GM12878 (cell line): ENCODE results near the gene IFNB1. TPM values are rescaled to one million over a fixed set of nuclear protein-coding genes. Genes with fewer than 3 reads are reported as not detected.

Experiments
- JUNB ChIP-seq: IDR thresholded peaks from 2 replicates; pipeline ENCODE4 v1.6.1; 2016; ENCODE audit warnings: antibody characterized with exemption, mild to moderate bottlenecking
- MLLT1 ChIP-seq: fragments of 450-650 bp; IDR thresholded peaks from 2 replicates; pipeline ENCODE4 v1.6.1; 2016; ENCODE audit warnings: mild to moderate bottlenecking
- NFYA ChIP-seq: IDR thresholded peaks from 2 replicates; pipeline ENCODE4 v1.6.1; 2011; ENCODE audit warnings: low read depth, mild to moderate bottlenecking, low read length, improper control_type of control experiment, borderline replicate concordance
- RBBP5 ChIP-seq: fragments of 200-600 bp; sonication (generic); conservative IDR thresholded peaks from 2 replicates; pipeline ENCODE4 v1.6.1; 2016
- SREBF1 ChIP-seq: IDR thresholded peaks from 2 replicates; pipeline ENCODE4 v1.6.1; 2012; ENCODE audit warnings: mild to moderate bottlenecking, low read length
- USF2 ChIP-seq: IDR thresholded peaks from 2 replicates; pipeline ENCODE4 v1.6.1; 2011; ENCODE audit warnings: low read depth, low read length, improper control_type of control experiment, borderline replicate concordance
- ZNF207 ChIP-seq: fragments of 450-650 bp; IDR thresholded peaks from 2 replicates; pipeline ENCODE4 v1.6.1; 2014; ENCODE audit warnings: antibody characterized with exemption, mild to moderate bottlenecking, borderline replicate concordance
- polyA plus RNA-seq, 11 experiments: library from polyadenylated mRNA; depleted of rRNA in 4 of 11; unstranded in 6 of 11; stranded (reverse) in 5 of 11; fragments of >200 nt; fragmentation: Nextera tagmentation in 4 of 11; fragmentation: Illumina TruSeq in 1 of 11; extraction: Ambion mirVana in 4 of 11; extraction: Trizol in 1 of 11; gene quantifications; 1 replicate in 1 of 11; 2 replicates in 10 of 11; pipeline versions ENCODE4 v1.2.1 to v1.2.3, GENCODE V29; 2011 to 2016; ENCODE audit warnings: inconsistent platforms in 2 of 11, missing spikeins in 2 of 11, low read depth in 1 of 11
- small RNA-seq: library from RNA; depleted of rRNA; stranded (forward); fragments of <200 nt; gene quantifications from one replicate; pipeline ENCODE3, GENCODE V24; 2014
- total RNA-seq, 4 experiments: library from RNA; depleted of rRNA in 3 of 4; stranded (reverse); fragments of >200 nt in 3 of 4; fragmentation: Illumina TruSeq in 1 of 4; extraction: Trizol in 1 of 4; gene quantifications; 2 replicates each; pipeline versions ENCODE4 v1.2.1 to v1.2.3, GENCODE V29; 2013 to 2021

The IFNB1 gene
- total and polyA plus RNA-seq, 10 of the 15 experiments (the other 5 are each of a cell fraction or from before 2014, with no cell fraction given), result 0.18 TPM; not detected in 9

GRCh38 chr9:21027295-21027694, 50.4 kb downstream of the IFNB1 start (continued):
- no peak for TF ChIP-seq USF2
- no peak for TF ChIP-seq JUNB
- TF ChIP-seq ZNF207, result no peak
- no peak for TF ChIP-seq MLLT1
- no peak for TF ChIP-seq SREBF1
- no peak for TF ChIP-seq NFYA
- no peak for TF ChIP-seq RBBP5

Small RNA genes within 50 kb of the gene (small RNA-seq; reads per million reads assigned to genes)
- not detected for gene IFNWP4

Other genes starting within 250 kb of the IFNB1 start
Only the 7 nearest of the 10 such genes appear.
- gene HACD4, start 46.3 kb downstream of the IFNB1 start, total RNA-seq (2014; rRNA removed), result 7.5 and 9.5 TPM in 2 replicates
- gene HACD4, start 46.3 kb downstream of the IFNB1 start, total RNA-seq (2014; rRNA removed; fragmentation: Illumina TruSeq; extraction: Trizol), result 7.1 and 7.2 TPM in 2 replicates
- gene HACD4, start 46.3 kb downstream of the IFNB1 start, total RNA-seq (2021), result 5.1 and 5.8 TPM in 2 replicates
- gene HACD4, start 46.3 kb downstream of the IFNB1 start, polyA plus RNA-seq (2011; rRNA removed), result 7.6 and 10.8 TPM in 2 replicates
- 7.1 and 10.3 TPM in 2 replicates for gene HACD4, start 46.3 kb downstream of the IFNB1 start, polyA plus RNA-seq (2014; fragmentation: Illumina TruSeq; extraction: Trizol)
- gene HACD4, start 46.3 kb downstream of the IFNB1 start, polyA plus RNA-seq (2014; fragmentation: Nextera tagmentation; extraction: Ambion mirVana), result 1 to 10 TPM; 3.2 to 3.3 TPM
- 4.2 and 5.5 TPM in 2 replicates for gene HACD4, start 46.3 kb downstream of the IFNB1 start, polyA plus RNA-seq (2014; rRNA removed)
- 1 to 10 TPM; 4.7 to 4.8 TPM for gene HACD4, start 46.3 kb downstream of the IFNB1 start, polyA plus RNA-seq (2016; fragmentation: Nextera tagmentation; extraction: Ambion mirVana)
- not detected in 2 replicates for gene IFNW1, start 63.9 kb upstream of the IFNB1 start, total RNA-seq (2014; rRNA removed)
- not detected in 2 replicates for gene IFNW1, start 63.9 kb upstream of the IFNB1 start, total RNA-seq (2014; rRNA removed; fragmentation: Illumina TruSeq; extraction: Trizol)
- gene IFNW1, start 63.9 kb upstream of the IFNB1 start, total RNA-seq (2021), result not detected in 2 replicates
- gene IFNW1, start 63.9 kb upstream of the IFNB1 start, polyA plus RNA-seq (2011; rRNA removed), result not detected in 2 replicates
- not detected in 2 replicates for gene IFNW1, start 63.9 kb upstream of the IFNB1 start, polyA plus RNA-seq (2014; fragmentation: Illumina TruSeq; extraction: Trizol)
- under 1 TPM in 1 of 2 experiments, not detected in 1; 0.09 TPM for gene IFNW1, start 63.9 kb upstream of the IFNB1 start, polyA plus RNA-seq (2014; fragmentation: Nextera tagmentation; extraction: Ambion mirVana)
- not detected in 2 replicates for gene IFNW1, start 63.9 kb upstream of the IFNB1 start, polyA plus RNA-seq (2014; rRNA removed)
- gene IFNW1, start 63.9 kb upstream of the IFNB1 start, polyA plus RNA-seq (2016; fragmentation: Nextera tagmentation; extraction: Ambion mirVana), result under 1 TPM; 0.06 to 0.11 TPM
- not detected in 2 replicates for gene IFNA21, start 88.7 kb upstream of the IFNB1 start, total RNA-seq (2014; rRNA removed)
- gene IFNA21, start 88.7 kb upstream of the IFNB1 start, total RNA-seq (2014; rRNA removed; fragmentation: Illumina TruSeq; extraction: Trizol), result not detected in 2 replicates
- not detected in 2 replicates for gene IFNA21, start 88.7 kb upstream of the IFNB1 start, total RNA-seq (2021)
- gene IFNA21, start 88.7 kb upstream of the IFNB1 start, polyA plus RNA-seq (2011; rRNA removed), result not detected in 2 replicates
- not detected in 2 replicates for gene IFNA21, start 88.7 kb upstream of the IFNB1 start, polyA plus RNA-seq (2014; fragmentation: Illumina TruSeq; extraction: Trizol)
- not detected for gene IFNA21, start 88.7 kb upstream of the IFNB1 start, polyA plus RNA-seq (2014; fragmentation: Nextera tagmentation; extraction: Ambion mirVana)
- gene IFNA21, start 88.7 kb upstream of the IFNB1 start, polyA plus RNA-seq (2014; rRNA removed), result not detected in 2 replicates
- gene IFNA21, start 88.7 kb upstream of the IFNB1 start, polyA plus RNA-seq (2016; fragmentation: Nextera tagmentation; extraction: Ambion mirVana), result not detected
- gene IFNA4, start 109.6 kb upstream of the IFNB1 start, total RNA-seq (2014; rRNA removed), result not detected in 2 replicates
- gene IFNA4, start 109.6 kb upstream of the IFNB1 start, total RNA-seq (2014; rRNA removed; fragmentation: Illumina TruSeq; extraction: Trizol), result not detected in 2 replicates
- gene IFNA4, start 109.6 kb upstream of the IFNB1 start, total RNA-seq (2021), result not detected in 2 replicates
- not detected in 2 replicates for gene IFNA4, start 109.6 kb upstream of the IFNB1 start, polyA plus RNA-seq (2011; rRNA removed)
- 0.63 TPM in 1 of 2 replicates, not detected in the other for gene IFNA4, start 109.6 kb upstream of the IFNB1 start, polyA plus RNA-seq (2014; fragmentation: Illumina TruSeq; extraction: Trizol)
- not detected for gene IFNA4, start 109.6 kb upstream of the IFNB1 start, polyA plus RNA-seq (2014; fragmentation: Nextera tagmentation; extraction: Ambion mirVana)
- not detected in 2 replicates for gene IFNA4, start 109.6 kb upstream of the IFNB1 start, polyA plus RNA-seq (2014; rRNA removed)
- gene IFNA4, start 109.6 kb upstream of the IFNB1 start, polyA plus RNA-seq (2016; fragmentation: Nextera tagmentation; extraction: Ambion mirVana), result not detected
- not detected in 2 replicates for gene IFNA7, start 124.3 kb upstream of the IFNB1 start, total RNA-seq (2014; rRNA removed)
- gene IFNA7, start 124.3 kb upstream of the IFNB1 start, total RNA-seq (2014; rRNA removed; fragmentation: Illumina TruSeq; extraction: Trizol), result not detected in 2 replicates
- gene IFNA7, start 124.3 kb upstream of the IFNB1 start, total RNA-seq (2021), result not detected in 2 replicates
- gene IFNA7, start 124.3 kb upstream of the IFNB1 start, polyA plus RNA-seq (2011; rRNA removed), result not detected in 2 replicates
- not detected in 2 replicates for gene IFNA7, start 124.3 kb upstream of the IFNB1 start, polyA plus RNA-seq (2014; fragmentation: Illumina TruSeq; extraction: Trizol)
- not detected for gene IFNA7, start 124.3 kb upstream of the IFNB1 start, polyA plus RNA-seq (2014; fragmentation: Nextera tagmentation; extraction: Ambion mirVana)
- not detected in 2 replicates for gene IFNA7, start 124.3 kb upstream of the IFNB1 start, polyA plus RNA-seq (2014; rRNA removed)
- not detected for gene IFNA7, start 124.3 kb upstream of the IFNB1 start, polyA plus RNA-seq (2016; fragmentation: Nextera tagmentation; extraction: Ambion mirVana)
- not detected in 2 replicates for gene IFNA10, start 129.2 kb upstream of the IFNB1 start, total RNA-seq (2014; rRNA removed)
- gene IFNA10, start 129.2 kb upstream of the IFNB1 start, total RNA-seq (2014; rRNA removed; fragmentation: Illumina TruSeq; extraction: Trizol), result not detected in 2 replicates
- gene IFNA10, start 129.2 kb upstream of the IFNB1 start, total RNA-seq (2021), result not detected in 2 replicates
- not detected in 2 replicates for gene IFNA10, start 129.2 kb upstream of the IFNB1 start, polyA plus RNA-seq (2011; rRNA removed)
- gene IFNA10, start 129.2 kb upstream of the IFNB1 start, polyA plus RNA-seq (2014; fragmentation: Illumina TruSeq; extraction: Trizol), result not detected in 2 replicates
- not detected for gene IFNA10, start 129.2 kb upstream of the IFNB1 start, polyA plus RNA-seq (2014; fragmentation: Nextera tagmentation; extraction: Ambion mirVana)
- gene IFNA10, start 129.2 kb upstream of the IFNB1 start, polyA plus RNA-seq (2014; rRNA removed), result not detected in 2 replicates
- gene IFNA10, start 129.2 kb upstream of the IFNB1 start, polyA plus RNA-seq (2016; fragmentation: Nextera tagmentation; extraction: Ambion mirVana), result not detected
- gene IFNA16, start 139.4 kb upstream of the IFNB1 start, total RNA-seq (2014; rRNA removed), result not detected in 2 replicates
- gene IFNA16, start 139.4 kb upstream of the IFNB1 start, total RNA-seq (2014; rRNA removed; fragmentation: Illumina TruSeq; extraction: Trizol), result not detected in 2 replicates
- not detected in 2 replicates for gene IFNA16, start 139.4 kb upstream of the IFNB1 start, total RNA-seq (2021)
- gene IFNA16, start 139.4 kb upstream of the IFNB1 start, polyA plus RNA-seq (2011; rRNA removed), result not detected in 2 replicates
- gene IFNA16, start 139.4 kb upstream of the IFNB1 start, polyA plus RNA-seq (2014; fragmentation: Illumina TruSeq; extraction: Trizol), result not detected in 2 replicates
- not detected for gene IFNA16, start 139.4 kb upstream of the IFNB1 start, polyA plus RNA-seq (2014; fragmentation: Nextera tagmentation; extraction: Ambion mirVana)
- gene IFNA16, start 139.4 kb upstream of the IFNB1 start, polyA plus RNA-seq (2014; rRNA removed), result not detected in 2 replicates
- gene IFNA16, start 139.4 kb upstream of the IFNB1 start, polyA plus RNA-seq (2016; fragmentation: Nextera tagmentation; extraction: Ambion mirVana), result not detected